Neural cell (in vitro differentiated cells): Measurements from ENCODE around the gene SPATA46. TPM values are rescaled to one million over a fixed set of nuclear protein-coding genes. Genes with fewer than 3 reads are reported as not detected.

Source experiments
- H2AFZ ChIP-seq: fragments of 200-600, 300-800 bp; sonication (generic), shearing (Covaris generic); 2 replicates; pipeline ENCODE4 v1.6.0; 2014; ENCODE audit warnings: low read depth, mild to moderate bottlenecking, antibody characterized with exemption, low read length, moderate library complexity
- H3F3A ChIP-seq: fragments of 200-600 bp; shearing (Covaris generic); 2 replicates; pipeline ENCODE4 v1.6.1; 2016; ENCODE audit warnings: mild to moderate bottlenecking, moderate library complexity, mixed read lengths, antibody characterized with exemption, low read length; ENCODE audit not compliant: insufficient read depth, poor library complexity, severe bottlenecking
- H3K27ac ChIP-seq: fragments of 200-600, 300-800 bp; sonication (generic), shearing (Covaris generic); 2 replicates; pipeline ENCODE4 v1.5.1; 2014; ENCODE audit warnings: mild to moderate bottlenecking, low read length, moderate library complexity
- H3K27me3 ChIP-seq: fragments of 300-800, 200-600 bp; sonication (generic), shearing (Covaris generic); 2 replicates; pipeline ENCODE4 v1.6.0; 2014; ENCODE audit warnings: mild to moderate bottlenecking, low read depth, low read length, moderate library complexity; ENCODE audit not compliant: insufficient read depth
- H3K36me3 ChIP-seq: fragments of 300-800, 200-600 bp; sonication (generic), shearing (Covaris generic); 2 replicates; pipeline ENCODE4 v1.5.1; 2014; ENCODE audit warnings: mild to moderate bottlenecking, antibody characterized with exemption, low read length, moderate library complexity; ENCODE audit not compliant: insufficient read depth
- H3K4me2 ChIP-seq: fragments of 300-800, 200-600 bp; sonication (generic), shearing (Covaris generic); 2 replicates; pipeline ENCODE4 v1.6.0; 2014; ENCODE audit warnings: mild to moderate bottlenecking, low read length
- H3K4me3 ChIP-seq: fragments of 300-800, 200-600 bp; sonication (generic), shearing (Covaris generic); 2 replicates; pipeline ENCODE4 v1.5.1; 2014; ENCODE audit warnings: mild to moderate bottlenecking, low read length, moderate library complexity
- H3K79me2 ChIP-seq: fragments of 200-600 bp; shearing (Covaris generic); replicated peaks from 2 replicates; pipeline ENCODE4 v1.6.0; 2014; ENCODE audit warnings: mild to moderate bottlenecking, low read length, moderate library complexity; ENCODE audit not compliant: insufficient read depth
- H3K9ac ChIP-seq: fragments of 300-800, 200-600 bp; sonication (generic), shearing (Covaris generic); 2 replicates; pipeline ENCODE4 v1.6.1; 2016; ENCODE audit warnings: mild to moderate bottlenecking, low read length, mixed read lengths
- H3K9me2 ChIP-seq: fragments of 200-600 bp; shearing (Covaris generic); 2 replicates; pipeline ENCODE4 v1.6.1; 2016; ENCODE audit warnings: mild to moderate bottlenecking, low read length, mixed read lengths; ENCODE audit not compliant: insufficient read depth
- H3K9me3 ChIP-seq: fragments of 200-600, 300-800 bp; sonication (generic), shearing (Covaris generic); 2 replicates; pipeline ENCODE4 v1.6.1; 2016; ENCODE audit warnings: mild to moderate bottlenecking, mixed run types, low read length, moderate library complexity, mixed read lengths
- H4K20me1 ChIP-seq: fragments of 200-600 bp; shearing (Covaris generic); 2 replicates; pipeline ENCODE4 v1.6.1; 2016; ENCODE audit warnings: mild to moderate bottlenecking, mixed run types; ENCODE audit not compliant: insufficient read depth
- CTCF ChIP-seq: fragments of 450-650 bp; IDR thresholded peaks from 2 replicates; pipeline ENCODE4 v1.5.1; 2014; ENCODE audit warnings: antibody characterized with exemption, mild to moderate bottlenecking, moderate library complexity; ENCODE audit not compliant: poor library complexity, severe bottlenecking
- EP300 ChIP-seq: fragments of 450-650 bp; conservative IDR thresholded peaks from 2 replicates; pipeline ENCODE4 v1.6.1; 2014; ENCODE audit warnings: antibody characterized with exemption, mild to moderate bottlenecking, moderate library complexity; ENCODE audit not compliant: poor library complexity, severe bottlenecking
- EZH2 ChIP-seq: fragments of 200-600, 300-800 bp; shearing (Covaris generic), sonication (generic); IDR thresholded peaks from 2 replicates; pipeline ENCODE4 v1.6.1; 2014; ENCODE audit warnings: antibody characterized with exemption, low read length, borderline replicate concordance, mild to moderate bottlenecking; ENCODE audit not compliant: insufficient read depth, poor library complexity, severe bottlenecking
- MXI1 ChIP-seq: fragments of 450-650 bp; conservative IDR thresholded peaks from 2 replicates; pipeline ENCODE4 v1.6.1; 2014; ENCODE audit warnings: antibody characterized with exemption, mild to moderate bottlenecking; ENCODE audit not compliant: poor library complexity, severe bottlenecking
- POLR2AphosphoS5 ChIP-seq: IDR thresholded peaks from 2 replicates; pipeline ENCODE4 v1.6.1; 2012
- REST ChIP-seq: IDR thresholded peaks from 2 replicates; pipeline ENCODE4 v1.6.1; 2012; ENCODE audit warnings: borderline replicate concordance
- SMC3 ChIP-seq: fragments of 450-650 bp; conservative IDR thresholded peaks from 2 replicates; pipeline ENCODE4 v1.6.1; 2014; ENCODE audit warnings: antibody characterized with exemption, mild to moderate bottlenecking, moderate library complexity; ENCODE audit not compliant: poor library complexity
- TAF1 ChIP-seq: IDR thresholded peaks from 2 replicates; pipeline ENCODE4 v1.6.1; 2012; ENCODE audit warnings: low read depth
- polyA plus RNA-seq: library from polyadenylated mRNA; depleted of rRNA; stranded (reverse); fragments of >200 nt; gene quantifications from 2 replicates; pipeline ENCODE4 v1.2.3, GENCODE V29; 2014

SPATA46 gene
- polyA plus RNA-seq, 1 donor from 2014 or later: not detected

GRCh38 chr1:162416215-162416614 lies 39.6 kb upstream of the SPATA46 start:
- Histone ChIP-seq H3K9me3 (no peaks in the 10 kb centered on the region), H3K9ac (no peak overlapping the region), H3K4me2 (no peak overlapping the region), H3K4me3 (no peak overlapping the region), H2AFZ (no peak overlapping the region), H4K20me1 (no peaks in the 10 kb centered on the region), H3K9me2 (no peaks in the 10 kb centered on the region), H3K36me3 (no peaks in the 10 kb centered on the region), H3K79me2 (no peaks in the 10 kb centered on the region), H3F3A (no peaks in the 10 kb centered on the region), H3K27me3 (no peaks in the 10 kb centered on the region), H3K27ac (no peak overlapping the region)
- no peak for TF ChIP-seq POLR2AphosphoS5

GRCh38 chr1:162412002-162412401 lies 35.3 kb upstream of the SPATA46 start, which contains the start of gene SH2D1B:
Gene SH2D1B (minus strand): TSS chr1:162412136. CDS start chr1:162412016, 120 bp downstream.
- Histone ChIP-seq H2AFZ (no peak within 1 kb of the TSS), H3F3A (no peaks in the 10 kb centered on the region), H3K4me2 (no peak within 1 kb of the TSS)

GRCh38 chr1:162407539-162407938 lies 30.9 kb upstream of the SPATA46 start:
- no peaks in the 10 kb centered on the region for H3F3A ChIP-seq
- H3K27me3 ChIP-seq: no peaks in the 10 kb centered on the region
- no peak overlapping the region for H3K4me3 ChIP-seq
- H3K4me2 ChIP-seq: no peak overlapping the region
- no peaks in the 10 kb centered on the region for H3K9me2 ChIP-seq
- TF ChIP-seq TAF1 (no peak), SMC3 (no peak), EP300 (no peak), REST (no peak)
- no peak overlapping the region for H3K9ac ChIP-seq
- H2AFZ ChIP-seq: no peak overlapping the region
- H3K79me2 ChIP-seq: no peaks in the 10 kb centered on the region
- no peaks in the 10 kb centered on the region for H3K36me3 ChIP-seq
- no peak overlapping the region for H3K27ac ChIP-seq
- no peaks in the 10 kb centered on the region for H4K20me1 ChIP-seq
- no peaks in the 10 kb centered on the region for H3K9me3 ChIP-seq

More at GRCh38 chr1:162412002-162412401, 35.3 kb upstream of the SPATA46 start, which contains the start of gene SH2D1B:
- Histone ChIP-seq H4K20me1 (no peaks in the 10 kb centered on the region), H3K79me2 (no peaks in the 10 kb centered on the region), H3K9me3 (no peaks in the 10 kb centered on the region), H3K27ac (no peak within 1 kb of the TSS), H3K4me3 (no peak within 1 kb of the TSS), H3K27me3 (no peaks in the 10 kb centered on the region), H3K9ac (no peak within 1 kb of the TSS), H3K9me2 (no peaks in the 10 kb centered on the region), H3K36me3 (no peaks in the 10 kb centered on the region)
- TF ChIP-seq POLR2AphosphoS5: no peak
- TF ChIP-seq EP300: no peak

- Histone ChIP-seq H4K20me1 (no peaks in the 10 kb centered on the region), H3F3A (no peaks in the 10 kb centered on the region), H3K4me3 (no peak overlapping the region), H3K9me3 (no peaks in the 10 kb centered on the region), H3K27me3 (no peaks in the 10 kb centered on the region), H3K9me2 (no peaks in the 10 kb centered on the region), H3K36me3 (no peaks in the 10 kb centered on the region), H3K27ac (no peak overlapping the region), H3K9ac (no peak overlapping the region), H2AFZ (no peak overlapping the region), H3K79me2 (no peaks in the 10 kb centered on the region), H3K4me2 (no peak overlapping the region)
- TF ChIP-seq MXI1 (no peak), POLR2AphosphoS5 (no peak), EZH2 (no peak), CTCF (no peak)
These were observed 30.2 kb upstream of the SPATA46 start for GRCh38 chr1:162406811-162407210.
